ENCODE data around the gene CTNNBL1. TPM values are rescaled to one million over a fixed set of nuclear protein-coding genes. Genes with fewer than 3 reads are reported as not detected.

CTNNBL1 gene
- total RNA-seq, 4 donors from 2014 or later: 40.4 to 54.3 (median 44.7) TPM

- no peaks in the 10 kb centered on the region for H3K27me3 ChIP-seq
- DNase-seq (ENCODE audit: extremely low spot score): no peak
- H3K36me3 ChIP-seq: peaks cover 10 to 46% (median 28%) of the 10 kb centered on the region in 4 donors
- WGBS: 100% methylated on average over 2 of the region's 2 CpGs
- H3K4me3 ChIP-seq: no peak overlapping the region
- H3K4me1 ChIP-seq: peaks cover 0 to 15% (median 7%) of the 10 kb centered on the region in 4 donors
- TF ChIP-seq EP300 (IDR thresholded peaks at IDR 0.05) (no peak), POLR2AphosphoS5 (IDR thresholded peaks at IDR 0.05) (no peak), POLR2A (IDR thresholded peaks at IDR 0.05; ENCODE audit: low read depth) (no peak), CTCF (IDR thresholded peaks at IDR 0.05) (no peak)
- H3K27ac ChIP-seq (replicated peaks in 1 of 4): no peak overlapping the region
- H3K9me3 ChIP-seq: no peaks in the 10 kb centered on the region
- intact Hi-C loops (cut with DNase I): no loop called here
Measured at GRCh38 chr20:37760322-37760721, 66.5 kb downstream of the CTNNBL1 start.

DNA sequence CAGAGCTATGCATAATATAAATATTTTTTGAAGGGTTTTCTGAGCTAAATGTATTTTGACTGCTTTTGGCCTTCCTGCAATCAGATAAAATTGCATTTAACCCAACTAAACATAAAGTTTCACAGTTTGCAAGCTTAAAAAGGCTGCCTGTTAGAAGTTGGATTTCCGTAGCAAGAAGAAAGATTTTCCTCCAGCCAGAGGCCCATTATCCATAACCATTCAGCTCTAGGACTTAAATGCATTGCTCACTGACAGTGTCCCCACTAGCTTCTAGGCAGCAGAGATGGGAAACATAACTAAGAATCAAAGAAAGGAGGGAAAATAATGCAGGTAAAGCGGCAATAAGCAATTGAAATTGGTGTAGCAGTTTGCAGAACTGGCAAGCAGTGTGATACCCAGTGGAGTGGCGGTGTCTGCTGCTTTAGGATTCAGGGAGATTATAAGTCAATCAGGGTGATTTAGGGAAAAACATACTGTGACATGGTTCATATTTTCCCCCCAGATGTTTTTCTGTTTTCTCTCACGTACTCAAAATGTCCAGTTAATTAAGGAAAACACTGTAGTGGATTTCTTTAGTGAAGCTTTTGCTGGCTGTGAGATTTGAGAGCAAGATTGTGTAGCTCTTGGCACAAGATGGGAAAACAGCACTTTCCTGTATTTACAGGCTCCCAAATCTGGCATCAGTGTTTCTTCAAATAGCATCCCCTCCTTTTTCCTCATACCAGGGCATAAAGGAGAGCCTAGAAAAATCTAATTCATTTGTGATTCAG is 69.1 kb downstream of the CTNNBL1 start:
- Histone ChIP-seq H3K27me3 (no peaks in the 10 kb centered on the region), H3K36me3 (peaks cover 5 to 52% (median 24%) of the 10 kb centered on the region in 4 donors), H3K4me3 (no peak overlapping the region), H3K9me3 (no peaks in the 10 kb centered on the region), H3K27ac (replicated peaks in 1 of 4) (no peak overlapping the region), H3K4me1 (peaks cover 0 to 15% (median 7%) of the 10 kb centered on the region in 4 donors)
- WGBS: 83% methylated on average over 4 of the region's 4 CpGs
- intact Hi-C loops (cut with DNase I): no loop called here
- TF ChIP-seq POLR2AphosphoS5 (IDR thresholded peaks at IDR 0.05) (no peak), CTCF (IDR thresholded peaks at IDR 0.05) (no peak), POLR2A (IDR thresholded peaks at IDR 0.05; ENCODE audit: low read depth) (no peak), EP300 (IDR thresholded peaks at IDR 0.05) (no peak)
- DNase-seq (ENCODE audit: extremely low spot score): peak; percentile 37

GRCh38 chr20:37764333-37764935 is 70.6 kb downstream of the CTNNBL1 start:
- Histone ChIP-seq H3K36me3 (peaks cover 0 to 48% (median 24%) of the 10 kb centered on the region in 4 donors), H3K4me3 (no peak overlapping the region), H3K27me3 (no peaks in the 10 kb centered on the region), H3K27ac (replicated peaks in 1 of 4) (no peak overlapping the region), H3K4me1 (peaks cover 0 to 15% (median 7%) of the 10 kb centered on the region in 4 donors), H3K9me3 (no peaks in the 10 kb centered on the region)
- intact Hi-C loops (cut with DNase I): no loop called here
- TF ChIP-seq EP300 (IDR thresholded peaks at IDR 0.05) (no peak), POLR2AphosphoS5 (IDR thresholded peaks at IDR 0.05) (no peak), POLR2A (IDR thresholded peaks at IDR 0.05; ENCODE audit: low read depth) (no peak), CTCF (IDR thresholded peaks at IDR 0.05) (no peak)
- peak; percentile 26 for DNase-seq (ENCODE audit: extremely low spot score)
- 96% methylated on average over 4 of the region's 4 CpGs for WGBS

- DNase-seq (ENCODE audit: extremely low spot score): no peak
- Histone ChIP-seq H3K4me3 (no peak overlapping the region), H3K27me3 (no peaks in the 10 kb centered on the region), H3K36me3 (peaks cover 0 to 50% (median 32%) of the 10 kb centered on the region in 4 donors), H3K9me3 (no peaks in the 10 kb centered on the region), H3K27ac (replicated peaks in 1 of 4) (no peak overlapping the region), H3K4me1 (peaks cover 0 to 3% (median 0%) of the 10 kb centered on the region in 4 donors)
- TF ChIP-seq POLR2AphosphoS5 (IDR thresholded peaks at IDR 0.05): no peak
- no peak for TF ChIP-seq CTCF (IDR thresholded peaks at IDR 0.05)
- TF ChIP-seq EP300 (IDR thresholded peaks at IDR 0.05): no peak
- no peak for TF ChIP-seq POLR2A (IDR thresholded peaks at IDR 0.05; ENCODE audit: low read depth)
- intact Hi-C loops (cut with DNase I): no loop called here
- WGBS: 94% methylated on average over 5 of the region's 5 CpGs
Measured at GRCh38 chr20:37770908-37771307, 77.1 kb downstream of the CTNNBL1 start.

All from esophagus muscularis mucosa (tissue), 4 donors.